ENCODE measurements around the gene ADCY7.

The ADCY7 gene

DNA sequence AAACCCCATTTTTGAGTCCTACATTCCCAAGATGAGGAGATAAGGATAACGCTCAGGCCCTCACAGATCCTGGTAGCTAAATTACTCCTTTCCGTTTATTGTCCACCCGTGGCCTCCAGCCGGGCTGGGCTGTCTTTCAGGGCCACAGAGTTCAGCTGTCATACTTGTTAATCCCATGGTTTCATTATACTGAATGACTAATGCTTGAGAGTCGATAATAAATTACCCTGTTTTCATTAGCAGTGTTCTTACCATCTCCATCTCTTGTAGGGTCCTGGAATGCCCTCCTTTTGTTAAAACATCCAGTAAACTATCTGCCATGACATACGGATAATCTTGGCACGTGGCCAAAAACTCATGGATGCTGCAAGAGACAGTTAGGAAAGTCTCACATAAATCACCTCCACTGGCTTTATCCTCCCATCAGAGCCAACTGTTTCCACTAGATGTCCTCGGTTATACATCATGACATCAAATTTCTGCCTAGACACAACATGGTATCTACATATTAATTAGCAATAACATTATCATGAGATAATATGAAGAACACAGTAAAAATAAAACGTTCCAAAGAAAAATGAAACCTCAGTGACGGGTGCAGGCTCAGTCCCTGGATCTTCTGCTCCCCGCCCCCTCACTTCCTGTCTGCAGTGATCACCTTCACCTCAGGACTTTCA is 57.1 kb downstream of the ADCY7 start:
- TF ChIP-seq, protein P1, sequence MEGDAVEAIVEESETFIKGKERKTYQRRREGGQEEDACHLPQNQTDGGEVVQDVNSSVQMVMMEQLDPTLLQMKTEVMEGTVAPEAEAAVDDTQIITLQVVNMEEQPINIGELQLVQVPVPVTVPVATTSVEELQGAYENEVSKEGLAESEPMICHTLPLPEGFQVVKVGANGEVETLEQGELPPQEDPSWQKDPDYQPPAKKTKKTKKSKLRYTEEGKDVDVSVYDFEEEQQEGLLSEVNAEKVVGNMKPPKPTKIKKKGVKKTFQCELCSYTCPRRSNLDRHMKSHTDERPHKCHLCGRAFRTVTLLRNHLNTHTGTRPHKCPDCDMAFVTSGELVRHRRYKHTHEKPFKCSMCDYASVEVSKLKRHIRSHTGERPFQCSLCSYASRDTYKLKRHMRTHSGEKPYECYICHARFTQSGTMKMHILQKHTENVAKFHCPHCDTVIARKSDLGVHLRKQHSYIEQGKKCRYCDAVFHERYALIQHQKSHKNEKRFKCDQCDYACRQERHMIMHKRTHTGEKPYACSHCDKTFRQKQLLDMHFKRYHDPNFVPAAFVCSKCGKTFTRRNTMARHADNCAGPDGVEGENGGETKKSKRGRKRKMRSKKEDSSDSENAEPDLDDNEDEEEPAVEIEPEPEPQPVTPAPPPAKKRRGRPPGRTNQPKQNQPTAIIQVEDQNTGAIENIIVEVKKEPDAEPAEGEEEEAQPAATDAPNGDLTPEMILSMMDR (IDR thresholded peaks at IDR 0.05; ENCODE audit: borderline replicate concordance, insufficient read depth, low read depth, low read length), result 0 out of 2 replicates have a peak, but pooled peaks have one; percentile 9
- H3K4me3 ChIP-seq (ENCODE audit: low read depth, low read length), result no peak overlapping the region

DNA sequence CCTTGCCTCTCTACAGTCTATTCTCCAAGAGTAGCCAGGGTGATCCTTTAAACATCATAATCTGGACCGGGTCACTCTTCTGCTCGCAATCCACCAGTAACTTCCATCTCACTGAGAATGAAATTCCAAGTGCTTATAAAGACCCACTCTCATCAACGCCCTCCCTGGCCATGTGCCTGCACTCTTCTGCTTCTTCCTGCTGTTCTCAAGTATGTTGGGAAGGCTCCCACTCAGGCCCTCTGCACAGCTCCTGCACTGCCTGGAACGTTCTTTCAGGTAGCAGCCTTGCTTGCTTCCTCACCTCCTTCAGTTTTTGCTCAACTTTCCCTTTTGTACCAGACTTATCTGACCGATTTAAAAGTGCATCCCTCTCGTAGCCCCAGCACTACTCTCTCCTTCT is 58.0 kb downstream of the ADCY7 start:
- no peak overlapping the region for H3K4me3 ChIP-seq (ENCODE audit: low read depth, low read length)
- TF ChIP-seq, protein P1 (IDR thresholded peaks at IDR 0.05; ENCODE audit: borderline replicate concordance, insufficient read depth, low read depth, low read length), result no peak

DNA sequence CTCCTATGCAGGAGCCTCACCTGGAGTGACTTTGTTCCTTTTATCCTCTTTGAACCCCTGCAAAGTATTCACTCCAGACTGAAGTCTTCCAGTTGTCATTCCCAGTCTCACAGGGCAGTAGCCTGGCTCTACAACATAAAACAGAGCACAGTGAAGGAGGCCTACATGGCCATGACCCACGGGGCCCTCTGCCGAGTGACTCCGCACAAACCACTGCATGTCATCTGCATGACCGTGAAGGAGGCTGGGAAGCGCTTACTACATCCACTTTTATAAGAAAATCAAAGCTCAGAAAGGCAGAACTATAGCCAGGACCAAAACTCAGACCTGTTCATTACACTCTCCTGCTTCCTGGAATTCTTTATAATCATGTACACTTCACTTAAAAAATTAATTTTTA is 59.9 kb downstream of the ADCY7 start:
- no peak overlapping the region for H3K4me3 ChIP-seq (ENCODE audit: low read depth, low read length)
- TF ChIP-seq, protein P1 (IDR thresholded peaks at IDR 0.05; ENCODE audit: borderline replicate concordance, insufficient read depth, low read depth, low read length), result no peak

DNA sequence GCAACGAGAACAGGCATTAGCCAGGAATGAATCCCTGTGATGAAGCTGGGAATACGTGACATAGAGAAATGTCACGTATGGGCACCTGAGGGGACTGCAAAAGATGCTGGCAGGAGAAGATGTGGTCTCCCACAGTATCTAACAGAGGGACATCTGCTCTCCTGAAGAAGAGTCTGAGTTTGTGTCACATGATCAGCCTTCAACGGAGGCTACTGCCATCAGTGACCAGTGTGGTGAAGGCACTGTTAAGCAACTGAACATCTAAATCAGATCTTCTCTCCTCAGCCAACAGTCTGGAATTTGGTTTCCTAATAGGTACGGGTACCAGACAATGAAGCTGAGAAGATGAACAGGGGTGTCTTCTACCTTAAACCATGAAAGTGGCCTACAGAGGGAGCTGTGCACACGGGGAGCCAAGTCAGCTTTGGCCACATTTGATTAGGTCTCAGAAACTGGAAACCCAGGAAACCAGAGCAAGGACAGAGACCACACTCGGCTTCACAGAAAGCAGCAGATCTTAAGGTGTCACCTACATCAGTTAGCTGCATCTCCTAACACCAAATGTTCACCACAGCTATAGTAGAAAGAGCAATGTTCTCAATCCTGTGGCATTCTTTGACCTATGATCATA is 60.6 kb downstream of the ADCY7 start:
- TF ChIP-seq, protein P1 (IDR thresholded peaks at IDR 0.05; ENCODE audit: borderline replicate concordance, insufficient read depth, low read depth, low read length), result peak; percentile 74; the same call in 1 of the 2 replicates
- H3K4me3 ChIP-seq (ENCODE audit: low read depth, low read length), result no peak overlapping the region

DNA sequence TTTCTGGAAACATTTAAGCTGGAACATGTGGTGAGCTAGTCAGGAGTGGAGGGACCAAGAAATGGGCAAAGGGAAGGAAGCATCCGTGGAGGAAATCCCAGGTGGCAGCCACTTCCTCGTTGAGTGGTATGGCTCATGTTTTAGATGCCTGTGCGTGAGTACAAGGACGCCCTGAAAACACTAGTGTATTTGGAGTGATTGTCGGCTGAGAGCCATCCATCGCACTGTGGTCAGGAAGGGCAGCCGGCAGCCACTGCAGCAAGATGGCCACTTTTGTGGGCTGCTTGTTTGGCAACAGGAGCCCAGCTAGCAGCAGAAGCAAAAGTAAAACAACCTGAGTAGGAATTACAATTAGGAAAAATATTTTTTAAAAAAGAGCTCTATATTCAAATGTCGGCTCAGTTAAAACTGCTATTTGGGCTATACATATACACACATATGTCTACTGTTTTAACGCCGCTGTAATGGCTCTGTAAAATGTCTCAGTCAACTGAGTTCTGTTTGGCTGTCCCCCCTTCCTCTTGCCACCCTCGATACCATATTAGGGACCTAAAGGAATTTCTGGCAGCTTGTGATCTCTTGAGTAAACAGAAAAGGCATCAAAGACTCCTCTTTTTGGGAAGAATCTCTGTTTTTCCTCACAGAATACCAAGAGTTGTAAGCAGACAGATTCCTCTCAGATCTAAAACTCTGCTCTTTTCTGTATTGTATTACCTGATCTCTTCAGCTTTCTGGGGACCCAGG is 63.3 kb downstream of the ADCY7 start:
- TF ChIP-seq, protein P1 (IDR thresholded peaks at IDR 0.05; ENCODE audit: borderline replicate concordance, insufficient read depth, low read depth, low read length), result no peak
- no peak overlapping the region for H3K4me3 ChIP-seq (ENCODE audit: low read depth, low read length)

DNA sequence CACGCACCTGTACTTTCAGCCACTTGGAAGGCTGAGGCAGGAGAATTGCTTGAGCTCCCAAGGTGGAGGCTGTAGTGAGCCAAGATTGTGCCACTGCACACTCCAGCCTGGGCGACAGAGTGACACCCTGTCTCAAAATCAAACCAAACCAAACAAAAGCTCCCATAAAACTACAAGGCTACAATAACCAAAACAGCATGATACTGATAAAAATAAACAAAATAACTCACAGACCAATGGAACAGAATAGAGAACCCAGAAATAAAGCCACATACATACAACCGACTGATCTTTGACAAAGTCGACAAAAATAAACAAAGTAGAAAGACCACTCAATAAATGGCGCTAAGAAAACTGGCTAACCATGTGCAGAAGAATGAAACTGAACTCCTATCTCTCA is 65.2 kb downstream of the ADCY7 start:
- no peak overlapping the region for H3K4me3 ChIP-seq (ENCODE audit: low read depth, low read length)

More for the DNA sequence above, 65.2 kb downstream of the ADCY7 start:
- TF ChIP-seq, protein P1 (IDR thresholded peaks at IDR 0.05; ENCODE audit: borderline replicate concordance, insufficient read depth, low read depth, low read length), result no peak

Data from GM12875 (cell line).